ENCODE results near the gene LPP.

The LPP gene

GRCh38 chr3:188113756-188114155, 40.2 kb upstream of the LPP start:
- TF ChIP-seq CTCF (IDR thresholded peaks at IDR 0.05): no peak
- no peak for TF ChIP-seq ZFX (IDR thresholded peaks at IDR 0.05; ENCODE audit: borderline replicate concordance)
- H3K27ac ChIP-seq: no peak overlapping the region

GRCh38 chr3:188119846-188120245, 34.1 kb upstream of the LPP start:
- H3K27ac ChIP-seq: no peak overlapping the region
- TF ChIP-seq CTCF (IDR thresholded peaks at IDR 0.05) (no peak), ZFX (IDR thresholded peaks at IDR 0.05; ENCODE audit: borderline replicate concordance) (no peak)

GRCh38 chr3:188122571-188123169, 31.3 kb upstream of the LPP start:
- TF ChIP-seq CTCF (IDR thresholded peaks at IDR 0.05): no peak
- no peak for TF ChIP-seq ZFX (IDR thresholded peaks at IDR 0.05; ENCODE audit: borderline replicate concordance)
- H3K27ac ChIP-seq: no peak overlapping the region

GRCh38 chr3:188123170-188123905, 30.6 kb upstream of the LPP start:
- TF ChIP-seq CTCF (IDR thresholded peaks at IDR 0.05) (no peak), ZFX (IDR thresholded peaks at IDR 0.05; ENCODE audit: borderline replicate concordance) (no peak)
- no peak overlapping the region for H3K27ac ChIP-seq

- TF ChIP-seq ZFX (IDR thresholded peaks at IDR 0.05; ENCODE audit: borderline replicate concordance): no peak
- TF ChIP-seq CTCF (IDR thresholded peaks at IDR 0.05): no peak
- H3K27ac ChIP-seq: no peak overlapping the region
Observed at GRCh38 chr3:188124184-188124583, 29.8 kb upstream of the LPP start.

- H3K27ac ChIP-seq: no peak overlapping the region
- TF ChIP-seq ZFX (IDR thresholded peaks at IDR 0.05; ENCODE audit: borderline replicate concordance): no peak
- no peak for TF ChIP-seq CTCF (IDR thresholded peaks at IDR 0.05)
Observed at GRCh38 chr3:188125076-188125475, 28.9 kb upstream of the LPP start.

GRCh38 chr3:188126276-188126675, 27.7 kb upstream of the LPP start:
- no peak overlapping the region for H3K27ac ChIP-seq
- TF ChIP-seq CTCF (IDR thresholded peaks at IDR 0.05): no peak
- no peak for TF ChIP-seq ZFX (IDR thresholded peaks at IDR 0.05; ENCODE audit: borderline replicate concordance)

Measured in 22Rv1 (cell line).